Bronchial epithelial cell (primary cell): ENCODE data around the gene DFFB. TPM values are rescaled to one million over a fixed set of nuclear protein-coding genes. Genes with fewer than 3 reads are reported as not detected.

Source experiments
- DNase-seq: peaks from one replicate; pipeline ENCODE4 v3.0.0-alpha.2; 2010; ENCODE audit warnings: low read depth
- FAIRE-seq: peaks from 2 replicates; lab custom pipeline; 2011; peaks lifted over from hg19 to GRCh38; lab: Jason Lieb, UNC
- H3K27me3 ChIP-seq: 2 replicates; pipeline ENCODE4 v1.5.1; 2011; ENCODE audit warnings: low read length; ENCODE audit not compliant: control insufficient read depth, insufficient read depth
- H3K36me3 ChIP-seq: 2 replicates; pipeline ENCODE4 v1.5.1; 2011; ENCODE audit warnings: low read length; ENCODE audit not compliant: control insufficient read depth, insufficient read depth
- H3K4me3 ChIP-seq: 2 replicates; pipeline ENCODE4 v1.5.1; 2011; ENCODE audit warnings: mild to moderate bottlenecking, low read depth, low read length, control low read depth
- CTCF ChIP-seq: IDR thresholded peaks from 2 replicates; pipeline ENCODE4 v1.5.1; 2011; ENCODE audit warnings: mild to moderate bottlenecking, moderate library complexity, low read length, control low read depth, inconsistent platforms; ENCODE audit not compliant: insufficient read depth, severe bottlenecking
- total RNA-seq: library from RNA; depleted of rRNA; stranded (reverse); fragments of >200 nt; gene quantifications from 2 replicates; pipeline ENCODE4 v1.2.1, GENCODE V29; 2014

DFFB gene
- total RNA-seq, 1 donor from 2014 or later: 3.9 TPM

GRCh38 chr1:3846541-3846940 is 10.7 kb upstream of the DFFB start:
- Histone ChIP-seq H3K36me3 (peaks cover 14% of the 10 kb centered on the region), H3K27me3 (no peaks in the 10 kb centered on the region), H3K4me3 (no peak overlapping the region)
- DNase-seq: no peak
- no peak for TF ChIP-seq CTCF
- FAIRE-seq: no peak

GRCh38 chr1:3847081-3847480 is 10.2 kb upstream of the DFFB start:
- no peak overlapping the region for H3K4me3 ChIP-seq
- DNase-seq (no peak), FAIRE-seq (no peak)
- no peak for TF ChIP-seq CTCF
- peaks cover 14% of the 10 kb centered on the region for H3K36me3 ChIP-seq
- H3K27me3 ChIP-seq: no peaks in the 10 kb centered on the region

- DNase-seq (no peak), FAIRE-seq (no peak)
- TF ChIP-seq CTCF: no peak
- Histone ChIP-seq H3K27me3 (no peaks in the 10 kb centered on the region), H3K36me3 (peaks cover 7% of the 10 kb centered on the region), H3K4me3 (no peak overlapping the region)
Observed at GRCh38 chr1:3850857-3851256, 6.4 kb upstream of the DFFB start.

- DNase-seq (no peak), FAIRE-seq (no peak)
- H3K4me3 ChIP-seq: no peak overlapping the region
- H3K36me3 ChIP-seq: peaks cover 7% of the 10 kb centered on the region
- TF ChIP-seq CTCF: no peak
- H3K27me3 ChIP-seq: no peaks in the 10 kb centered on the region
Observed at GRCh38 chr1:3851292-3851691, 6.0 kb upstream of the DFFB start.

- peaks cover 7% of the 10 kb centered on the region for H3K36me3 ChIP-seq
- DNase-seq (no peak), FAIRE-seq (no peak)
- no peaks in the 10 kb centered on the region for H3K27me3 ChIP-seq
- H3K4me3 ChIP-seq: no peak overlapping the region
- TF ChIP-seq CTCF: no peak
Observed at GRCh38 chr1:3852091-3852490, 5.2 kb upstream of the DFFB start.

- TF ChIP-seq CTCF: no peak
- FAIRE-seq: no peak
- no peak for DNase-seq
- Histone ChIP-seq H3K27me3 (no peaks in the 10 kb centered on the region), H3K36me3 (peaks cover 6% of the 10 kb centered on the region), H3K4me3 (no peak overlapping the region)
Observed at GRCh38 chr1:3852711-3853485, 4.4 kb upstream of the DFFB start.
